Uterus (tissue), 4 donors: Measurements from ENCODE around the gene PSMG3. TPM values are rescaled to one million over a fixed set of nuclear protein-coding genes. Genes with fewer than 3 reads are reported as not detected.

Source experiments
- DNase-seq, 2 donors: peaks; one replicate each; pipeline ENCODE4 v3.0.0-alpha.2; 2019 to 2020
- H3K27ac ChIP-seq, 2 donors: fragments of 200-600 bp; sonication (generic); 1 replicate in 1 of 2; 2 replicates in 1 of 2; pipeline ENCODE4 v1.5.1; 2016 to 2018
- H3K27me3 ChIP-seq, 2 donors: fragments of 200-600 bp; sonication (generic); one replicate each; pipeline ENCODE4 v1.5.1; 2018 to 2019; ENCODE audit warnings: control low read depth in 1 of 2
- H3K36me3 ChIP-seq, 2 donors: fragments of 200-600 bp; sonication (generic); one replicate each; pipeline ENCODE4 v1.5.1; 2019; ENCODE audit warnings: control low read depth in 1 of 2
- H3K4me1 ChIP-seq, 2 donors: fragments of 200-600 bp; sonication (generic); one replicate each; pipeline ENCODE4 v1.5.1; 2018 to 2019; ENCODE audit warnings: control low read depth in 1 of 2
- H3K4me3 ChIP-seq, 2 donors: fragments of 200-600 bp; sonication (generic); 1 replicate in 1 of 2; 2 replicates in 1 of 2; pipeline ENCODE4 v1.5.1; 2018 to 2019; ENCODE audit warnings: mild to moderate bottlenecking in 1 of 2
- H3K9me3 ChIP-seq, 2 donors: fragments of 200-600 bp; sonication (generic); one replicate each; pipeline ENCODE4 v1.5.1; 2019; ENCODE audit warnings: control low read depth in 1 of 2
- POLR2A ChIP-seq, 2 donors: fragments of 450-650 bp; IDR thresholded peaks; one replicate each; pipeline ENCODE4 v1.6.1; 2016; ENCODE audit warnings: antibody characterized with exemption in 2 of 2, mild to moderate bottlenecking in 1 of 2, moderate library complexity in 1 of 2
- intact Hi-C: fragments of 100-400 bp; cut with DNase I; formaldehyde crosslinking; loops from one replicate; pipeline ENCODE4 v1.15.1; 2023; ENCODE audit warnings: low total_unique reads
- total RNA-seq, 4 donors: library from RNA; depleted of rRNA in 3 of 4; stranded (reverse); fragments of >200 nt in 3 of 4; gene quantifications; one replicate each; pipeline versions ENCODE4 v1.1.0 to v1.2.4, GENCODE V29; 2014 to 2023
- TF ChIP-seq, protein P1 (sequence below), 4 experiments: fragments of 200-600 bp in 2 of 4; fragments of 450-650 bp in 2 of 4; sonication (generic) in 2 of 4; IDR thresholded peaks; one replicate each; pipeline ENCODE4 v1.5.1; 2016 to 2019; ENCODE audit warnings: antibody characterized with exemption in 4 of 4, mild to moderate bottlenecking in 2 of 4, moderate library complexity in 1 of 4
- donor health status: DM: yes; HTN: yes; CAD: no.

Gene PSMG3
- total RNA-seq, 4 donors from 2014 or later = 16.4 to 143 (median 25.7) TPM

DNA sequence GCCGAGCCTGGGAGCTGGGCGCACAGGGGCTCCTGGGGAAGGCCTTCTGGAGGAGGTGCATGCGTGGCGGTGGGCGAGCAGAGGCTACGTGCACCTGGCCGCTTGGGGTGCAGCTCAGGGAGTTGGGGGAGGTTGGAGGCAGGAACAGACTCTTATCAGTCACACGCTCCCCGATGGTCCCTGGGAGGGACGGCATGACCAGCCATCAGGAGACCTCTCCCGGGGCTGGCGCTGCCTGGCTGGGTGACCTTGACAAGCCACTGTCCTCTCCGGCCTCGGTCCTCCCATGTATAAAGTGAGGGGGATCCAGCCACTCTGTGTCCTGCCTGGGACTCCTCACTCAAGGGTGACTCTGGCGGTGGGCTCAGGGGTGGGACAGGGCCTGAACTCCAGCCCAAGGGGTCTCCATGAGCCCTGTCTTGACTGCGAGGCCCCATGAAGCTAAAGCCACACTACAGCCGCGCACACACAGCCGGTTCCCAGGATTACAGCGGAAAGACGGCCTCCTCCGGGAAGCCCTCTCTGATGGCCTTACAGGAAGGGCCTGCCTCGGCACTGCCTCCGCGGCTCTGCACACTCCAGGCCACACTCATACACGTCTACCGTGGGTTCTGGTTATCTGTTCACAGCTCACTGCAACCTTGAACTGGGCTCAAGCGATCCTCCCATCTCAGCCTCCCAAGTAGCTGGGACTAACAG, 16.2 kb downstream of the PSMG3 start:
- TF ChIP-seq, protein P1, sequence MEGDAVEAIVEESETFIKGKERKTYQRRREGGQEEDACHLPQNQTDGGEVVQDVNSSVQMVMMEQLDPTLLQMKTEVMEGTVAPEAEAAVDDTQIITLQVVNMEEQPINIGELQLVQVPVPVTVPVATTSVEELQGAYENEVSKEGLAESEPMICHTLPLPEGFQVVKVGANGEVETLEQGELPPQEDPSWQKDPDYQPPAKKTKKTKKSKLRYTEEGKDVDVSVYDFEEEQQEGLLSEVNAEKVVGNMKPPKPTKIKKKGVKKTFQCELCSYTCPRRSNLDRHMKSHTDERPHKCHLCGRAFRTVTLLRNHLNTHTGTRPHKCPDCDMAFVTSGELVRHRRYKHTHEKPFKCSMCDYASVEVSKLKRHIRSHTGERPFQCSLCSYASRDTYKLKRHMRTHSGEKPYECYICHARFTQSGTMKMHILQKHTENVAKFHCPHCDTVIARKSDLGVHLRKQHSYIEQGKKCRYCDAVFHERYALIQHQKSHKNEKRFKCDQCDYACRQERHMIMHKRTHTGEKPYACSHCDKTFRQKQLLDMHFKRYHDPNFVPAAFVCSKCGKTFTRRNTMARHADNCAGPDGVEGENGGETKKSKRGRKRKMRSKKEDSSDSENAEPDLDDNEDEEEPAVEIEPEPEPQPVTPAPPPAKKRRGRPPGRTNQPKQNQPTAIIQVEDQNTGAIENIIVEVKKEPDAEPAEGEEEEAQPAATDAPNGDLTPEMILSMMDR (IDR thresholded peaks at IDR 0.05) = no peak
- TF ChIP-seq POLR2A (IDR thresholded peaks at IDR 0.05) = no peak
- no peak overlapping the region for H3K4me3 ChIP-seq
- DNase-seq = no peak
- no peaks in the 10 kb centered on the region for H3K36me3 ChIP-seq
- peaks cover 0 to 11% of the 10 kb centered on the region in 2 donors for H3K4me1 ChIP-seq
- no peaks in the 10 kb centered on the region for H3K27me3 ChIP-seq
- intact Hi-C loops = no loop called here
- H3K27ac ChIP-seq = no peak overlapping the region
- no peaks in the 10 kb centered on the region for H3K9me3 ChIP-seq

DNA sequence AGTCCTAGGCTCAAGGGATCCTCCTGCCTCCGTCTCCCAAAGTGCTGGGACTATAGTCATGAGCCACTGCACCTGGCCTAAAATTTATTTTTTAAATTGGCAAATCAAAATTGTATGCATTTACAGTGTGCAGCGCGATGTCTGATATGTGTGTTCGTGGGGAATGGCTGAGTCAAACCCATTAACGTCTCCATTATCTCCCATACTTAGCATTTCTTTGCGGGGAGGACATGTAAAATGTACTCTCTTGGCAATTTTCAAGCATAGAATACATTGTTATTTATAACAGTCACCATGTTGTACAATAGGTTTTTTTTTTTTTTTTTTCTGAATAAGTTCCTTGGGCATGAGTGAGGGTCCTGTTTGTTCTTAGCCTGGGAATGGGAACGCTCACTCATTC, 17.6 kb downstream of the PSMG3 start:
- intact Hi-C loops = no loop called here
- Histone ChIP-seq H3K27ac (no peak overlapping the region), H3K9me3 (no peaks in the 10 kb centered on the region), H3K36me3 (no peaks in the 10 kb centered on the region), H3K4me1 (peaks cover 0 to 11% of the 10 kb centered on the region in 2 donors), H3K4me3 (no peak overlapping the region), H3K27me3 (no peaks in the 10 kb centered on the region)
- no peak for DNase-seq
- no peak for TF ChIP-seq POLR2A (IDR thresholded peaks at IDR 0.05)
- TF ChIP-seq, protein P1 (IDR thresholded peaks at IDR 0.05) = no peak

DNA sequence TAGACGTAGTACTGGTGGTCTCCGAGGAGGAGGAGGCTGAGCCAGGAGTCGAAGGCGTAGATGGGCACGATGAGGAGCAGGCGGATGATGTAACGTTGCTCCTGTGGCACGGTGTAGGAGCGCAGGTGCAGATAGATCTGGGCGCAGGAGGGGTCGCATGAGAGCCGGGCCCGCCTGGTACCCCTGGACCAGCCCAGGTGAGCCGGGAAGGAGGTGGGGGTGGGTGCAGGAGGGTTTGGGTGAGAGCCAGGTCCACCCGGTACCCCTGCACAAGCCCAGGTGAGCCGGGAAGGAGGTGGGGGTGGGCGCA, 19.0 kb downstream of the PSMG3 start:
- no peaks in the 10 kb centered on the region for H3K27me3 ChIP-seq
- intact Hi-C loops = no loop called here

DNA sequence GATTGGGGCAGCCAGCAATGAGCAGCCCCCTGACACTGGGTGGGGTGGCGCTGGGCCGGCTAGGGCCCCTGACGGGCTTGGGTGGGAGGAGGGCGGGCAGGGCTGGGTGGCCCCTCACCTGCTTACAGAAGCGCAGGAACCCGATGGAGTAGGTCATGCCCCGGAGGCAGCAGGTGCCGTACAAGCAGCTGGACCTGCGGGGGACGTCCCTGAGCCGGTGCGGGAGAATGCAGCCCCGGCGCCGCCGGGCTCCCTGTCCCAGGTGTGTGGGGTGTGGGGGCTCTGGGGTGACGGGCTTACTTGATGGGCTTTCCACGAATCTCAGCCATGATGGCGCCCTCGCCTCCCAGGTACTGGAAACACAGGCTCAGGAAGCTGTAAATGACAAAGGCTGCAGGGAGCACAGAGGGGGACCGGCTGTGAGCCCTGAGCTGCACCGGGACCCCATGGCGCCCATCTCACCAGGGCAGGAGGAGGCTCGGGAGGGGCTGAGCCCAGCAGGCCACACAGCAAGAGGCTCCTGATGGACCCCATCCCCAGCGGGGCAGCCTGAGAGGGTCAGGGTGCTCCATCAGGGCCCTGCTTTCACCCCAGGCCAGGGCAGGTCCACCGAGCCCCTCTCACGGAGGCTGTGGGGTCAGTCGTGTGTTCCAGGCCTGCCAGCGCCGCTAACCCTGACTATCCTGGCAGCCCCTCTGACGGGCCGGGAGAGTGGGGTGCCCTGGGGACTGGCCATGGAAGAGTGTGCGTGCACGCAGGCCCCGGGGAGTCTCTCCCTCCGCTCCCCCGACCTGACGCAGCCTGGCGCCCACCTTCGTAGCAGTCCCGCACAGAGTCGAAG, 19.6 kb downstream of the PSMG3 start:
- intact Hi-C loops = no loop called here
- TF ChIP-seq, protein P1 (IDR thresholded peaks at IDR 0.05) = no peak
- TF ChIP-seq POLR2A (IDR thresholded peaks at IDR 0.05) = no peak
- no peak for DNase-seq

More for the DNA sequence above, 19.0 kb downstream of the PSMG3 start:
- Histone ChIP-seq H3K27ac (no peak overlapping the region), H3K4me1 (peaks cover 0 to 7% of the 10 kb centered on the region in 2 donors), H3K4me3 (no peak overlapping the region), H3K9me3 (no peaks in the 10 kb centered on the region), H3K36me3 (no peaks in the 10 kb centered on the region)
- TF ChIP-seq, protein P1 (IDR thresholded peaks at IDR 0.05) = no peak
- TF ChIP-seq POLR2A (IDR thresholded peaks at IDR 0.05) = no peak
- DNase-seq = no peak

DNA sequence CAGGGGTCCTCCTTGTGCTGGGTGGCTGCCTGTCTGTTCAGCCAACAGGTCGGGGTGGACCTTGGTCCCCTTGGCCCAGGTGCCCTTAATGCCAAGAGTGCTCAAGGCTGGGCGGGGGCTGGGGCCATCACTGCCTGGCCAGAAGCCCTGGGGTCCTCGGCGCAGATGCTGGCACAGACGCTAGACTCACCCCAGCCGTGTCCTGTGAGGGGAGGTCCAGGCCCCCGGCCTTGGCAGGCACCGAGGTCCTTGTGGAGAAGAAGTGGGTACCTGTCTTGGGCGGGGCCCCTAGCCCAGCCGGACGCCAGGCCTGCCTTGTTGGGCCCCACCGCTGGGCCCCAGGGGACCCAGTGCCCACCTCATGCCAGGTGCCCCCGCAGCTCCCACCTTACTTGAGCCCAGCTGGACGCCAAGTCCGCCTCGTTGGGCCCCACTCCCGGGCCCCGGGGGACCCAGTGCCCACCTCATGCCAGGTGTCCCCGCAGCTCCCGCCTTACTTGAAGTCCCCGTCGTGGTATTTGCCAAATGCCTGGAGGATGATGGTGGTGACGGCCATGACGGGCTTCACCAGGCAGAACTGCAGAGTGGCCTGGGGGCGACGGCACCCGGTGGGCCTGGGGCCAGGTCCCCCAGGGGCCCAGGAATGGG, 20.4 kb downstream of the PSMG3 start:
- Histone ChIP-seq H3K27ac (no peak overlapping the region), H3K27me3 (no peaks in the 10 kb centered on the region), H3K9me3 (no peaks in the 10 kb centered on the region), H3K4me1 (no peaks in the 10 kb centered on the region), H3K4me3 (no peak overlapping the region), H3K36me3 (no peaks in the 10 kb centered on the region)
- no peak for DNase-seq
- TF ChIP-seq, protein P1 (IDR thresholded peaks at IDR 0.05) = no peak
- no peak for TF ChIP-seq POLR2A (IDR thresholded peaks at IDR 0.05)
- intact Hi-C loops = no loop called here

More for the DNA sequence above, 19.6 kb downstream of the PSMG3 start:
- no peak overlapping the region for H3K27ac ChIP-seq
- H3K36me3 ChIP-seq = no peaks in the 10 kb centered on the region
- H3K9me3 ChIP-seq = no peaks in the 10 kb centered on the region
- no peak overlapping the region for H3K4me3 ChIP-seq
- no peaks in the 10 kb centered on the region for H3K27me3 ChIP-seq
- peaks cover 0 to 2% of the 10 kb centered on the region in 2 donors for H3K4me1 ChIP-seq
